Kidney epithelial cell (primary cell): ENCODE measurements around the gene ROR2. TPM values are rescaled to one million over a fixed set of nuclear protein-coding genes. Genes with fewer than 3 reads are reported as not detected.
A peak's percentile ranks its signal among the peaks of the same experiment; 100 is the strongest.

Experiments used
- DNase-seq: peaks from one replicate; pipeline ENCODE4 v3.0.0-alpha.2; 2010; ENCODE audit warnings: low read depth
- H3K27me3 ChIP-seq: 2 replicates; pipeline ENCODE4 v1.6.0; 2011; ENCODE audit warnings: low read length; ENCODE audit not compliant: control insufficient read depth, insufficient read depth
- H3K36me3 ChIP-seq: 2 replicates; pipeline ENCODE4 v1.5.1; 2011; ENCODE audit warnings: low read length; ENCODE audit not compliant: control insufficient read depth, insufficient read depth
- H3K4me3 ChIP-seq: 2 replicates; pipeline ENCODE4 v1.5.1; 2011; ENCODE audit warnings: low read depth, mild to moderate bottlenecking, control low read depth, low read length
- total RNA-seq: library from RNA; depleted of rRNA; stranded (reverse); fragments of >200 nt; gene quantifications from 2 replicates; pipeline ENCODE4 v1.2.3, GENCODE V29; 2015
- TF ChIP-seq, protein P1 (sequence below): IDR thresholded peaks from 2 replicates; pipeline ENCODE4 v1.5.1; 2011; ENCODE audit warnings: mild to moderate bottlenecking, moderate library complexity, low read length, control low read depth, inconsistent platforms; ENCODE audit not compliant: insufficient read depth, poor library complexity, severe bottlenecking

The ROR2 gene
- total RNA-seq, 1 donor from 2014 or later = 1.2 TPM

DNA sequence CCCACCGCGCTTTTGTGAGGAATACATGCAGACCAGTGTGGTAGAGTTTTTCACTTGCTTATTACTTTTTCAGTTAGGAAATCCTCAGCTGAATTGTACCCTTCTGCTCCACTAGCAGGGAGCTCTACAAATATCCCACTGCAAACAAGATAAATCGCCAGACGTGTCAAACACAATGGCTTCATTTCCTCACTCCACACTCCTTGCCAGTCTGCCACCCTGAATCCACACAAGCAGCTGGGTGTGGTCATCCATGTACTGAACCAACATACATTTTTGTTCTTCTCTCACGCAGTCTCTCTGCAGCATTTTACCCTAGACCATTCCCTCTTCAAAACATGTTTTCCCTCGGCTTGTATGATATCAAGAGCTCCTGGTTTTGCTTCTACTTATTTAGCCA lies 3.7 kb upstream of the ROR2 start:
- H3K4me3 ChIP-seq = no peak overlapping the region
- H3K27me3 ChIP-seq = peaks cover 22% of the 10 kb centered on the region
- H3K36me3 ChIP-seq = no peaks in the 10 kb centered on the region
- DNase-seq = no peak
- TF ChIP-seq, protein P1, sequence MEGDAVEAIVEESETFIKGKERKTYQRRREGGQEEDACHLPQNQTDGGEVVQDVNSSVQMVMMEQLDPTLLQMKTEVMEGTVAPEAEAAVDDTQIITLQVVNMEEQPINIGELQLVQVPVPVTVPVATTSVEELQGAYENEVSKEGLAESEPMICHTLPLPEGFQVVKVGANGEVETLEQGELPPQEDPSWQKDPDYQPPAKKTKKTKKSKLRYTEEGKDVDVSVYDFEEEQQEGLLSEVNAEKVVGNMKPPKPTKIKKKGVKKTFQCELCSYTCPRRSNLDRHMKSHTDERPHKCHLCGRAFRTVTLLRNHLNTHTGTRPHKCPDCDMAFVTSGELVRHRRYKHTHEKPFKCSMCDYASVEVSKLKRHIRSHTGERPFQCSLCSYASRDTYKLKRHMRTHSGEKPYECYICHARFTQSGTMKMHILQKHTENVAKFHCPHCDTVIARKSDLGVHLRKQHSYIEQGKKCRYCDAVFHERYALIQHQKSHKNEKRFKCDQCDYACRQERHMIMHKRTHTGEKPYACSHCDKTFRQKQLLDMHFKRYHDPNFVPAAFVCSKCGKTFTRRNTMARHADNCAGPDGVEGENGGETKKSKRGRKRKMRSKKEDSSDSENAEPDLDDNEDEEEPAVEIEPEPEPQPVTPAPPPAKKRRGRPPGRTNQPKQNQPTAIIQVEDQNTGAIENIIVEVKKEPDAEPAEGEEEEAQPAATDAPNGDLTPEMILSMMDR = no peak

DNA sequence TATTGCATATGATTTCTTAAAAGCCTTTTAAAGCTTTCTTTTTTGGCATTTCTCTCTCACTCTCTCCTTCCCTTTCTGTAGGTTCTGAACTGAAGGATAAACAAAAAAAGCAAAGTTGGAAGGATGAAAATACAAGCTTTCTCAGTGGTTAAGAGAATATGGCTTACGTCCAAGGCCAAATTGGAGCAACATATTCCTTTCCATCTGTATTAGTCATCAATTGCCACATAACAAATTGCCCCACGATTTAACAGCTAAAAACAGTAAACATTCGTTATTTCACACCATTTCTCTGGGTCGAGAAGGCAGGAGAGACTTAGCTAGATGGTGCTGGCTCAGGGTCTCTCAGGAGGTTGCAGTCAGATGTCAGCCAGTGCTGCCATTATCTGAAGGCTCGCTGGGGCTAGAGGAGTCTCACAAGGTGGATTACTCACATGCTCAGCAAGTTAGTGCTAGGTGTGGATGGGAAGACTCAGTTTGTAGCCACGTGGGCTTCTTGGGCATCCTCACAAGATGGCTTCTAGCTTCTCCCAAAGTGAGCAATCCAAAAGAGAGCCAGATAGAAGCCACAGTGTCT lies 2.0 kb upstream of the ROR2 start:
- peaks cover 31% of the 10 kb centered on the region for H3K27me3 ChIP-seq
- TF ChIP-seq, protein P1 = no peak
- H3K36me3 ChIP-seq = no peaks in the 10 kb centered on the region
- DNase-seq = no peak
- no peak overlapping the region for H3K4me3 ChIP-seq

DNA sequence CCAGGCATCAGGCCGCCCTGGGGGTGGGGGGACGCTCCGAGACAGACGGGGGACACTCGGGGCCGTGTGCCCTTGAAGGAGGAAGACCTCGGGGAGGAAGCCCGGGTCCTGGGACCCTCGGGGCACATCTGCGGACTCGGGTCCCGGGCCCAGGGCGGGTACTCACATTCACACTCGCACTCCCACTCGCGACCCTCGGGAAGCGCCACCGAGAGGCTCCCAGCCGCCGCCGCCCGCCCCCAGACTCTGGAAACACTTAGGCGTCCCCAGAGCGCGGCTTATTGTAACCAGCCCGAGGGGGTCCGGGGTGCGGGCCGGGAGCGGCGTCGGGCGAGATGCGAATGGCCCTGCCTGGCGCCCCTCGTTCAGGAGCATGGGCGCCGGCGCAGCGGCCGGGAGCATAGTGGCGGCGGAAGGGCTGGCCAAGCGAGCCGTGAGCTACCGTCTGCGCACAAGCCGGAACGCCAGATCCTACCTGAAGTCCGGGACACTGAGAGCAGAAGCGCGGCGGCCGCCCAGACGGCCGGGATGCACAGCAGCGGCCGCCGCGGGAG lies 559 bp downstream of the ROR2 start:
- DNase-seq = no peak
- peak overlapping the region; percentile 42 for H3K4me3 ChIP-seq
- TF ChIP-seq, protein P1 = no peak
- H3K27me3 ChIP-seq = peaks cover 33% of the 10 kb centered on the region
- H3K36me3 ChIP-seq = no peaks in the 10 kb centered on the region

DNA sequence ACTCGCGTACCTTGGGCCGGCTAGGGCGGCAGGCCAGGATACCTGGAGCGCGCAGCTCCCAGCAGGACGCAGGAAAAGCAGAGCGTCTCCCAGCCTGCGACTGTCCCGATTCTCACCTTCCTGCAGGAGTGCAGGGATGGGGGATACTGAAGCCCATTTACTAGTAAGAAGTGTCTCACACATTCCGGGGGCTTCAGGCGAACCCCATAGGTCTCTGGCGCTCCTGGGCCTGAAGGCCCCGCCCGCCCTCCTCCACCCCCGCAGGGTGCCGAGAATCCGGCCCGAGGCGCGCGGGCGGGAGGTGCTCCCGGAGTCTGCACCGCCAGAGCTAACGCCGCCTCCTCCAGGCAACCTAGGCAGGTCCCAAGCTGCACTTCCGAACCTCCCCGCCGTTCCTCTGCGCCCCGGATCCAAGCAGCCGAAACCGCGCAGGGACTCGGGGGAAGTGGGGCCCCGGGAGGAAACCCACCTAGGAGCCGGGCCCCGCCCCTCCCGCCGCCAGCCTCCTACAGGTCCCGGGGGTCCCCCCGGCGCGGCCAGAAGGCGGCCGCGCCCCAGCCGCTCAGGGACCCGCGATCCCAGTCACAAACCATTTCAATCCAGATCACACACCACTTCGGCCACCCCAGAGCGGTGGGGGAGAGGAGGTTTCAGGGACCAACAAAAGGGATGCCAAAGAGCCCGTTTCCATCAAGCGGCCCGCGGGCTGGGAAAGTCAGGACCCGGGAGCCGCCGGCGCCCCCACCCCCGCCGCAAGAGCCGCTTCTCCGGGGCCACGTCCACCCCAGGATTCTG lies 1.2 kb downstream of the ROR2 start:
- H3K27me3 ChIP-seq = peaks cover 33% of the 10 kb centered on the region
- no peak for DNase-seq

DNA sequence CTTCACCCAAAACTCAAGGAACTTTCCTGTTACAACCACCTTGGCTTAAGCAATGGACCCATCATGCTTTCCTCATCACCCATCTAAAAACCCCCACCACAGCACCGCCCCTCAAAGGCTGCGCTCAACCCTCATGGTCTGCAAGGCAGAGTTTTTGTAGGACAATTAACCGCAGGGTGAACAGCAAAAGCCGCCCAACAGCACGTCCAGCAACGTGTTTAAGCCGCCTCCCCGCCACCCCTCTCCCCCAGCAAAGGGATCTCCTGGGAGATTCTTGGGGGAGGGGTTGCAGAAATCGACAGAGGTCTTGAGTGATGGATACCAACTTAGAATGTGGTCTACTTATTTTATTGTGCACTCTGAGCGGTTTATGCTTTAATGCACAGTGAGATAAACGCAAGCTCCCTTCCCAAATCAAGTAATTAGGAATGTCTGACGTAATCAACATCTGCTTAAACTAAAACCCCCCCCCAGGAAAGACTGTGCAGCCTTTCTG lies 1.9 kb downstream of the ROR2 start:
- TF ChIP-seq, protein P1 = no peak
- no peak for DNase-seq
- Histone ChIP-seq H3K36me3 (no peaks in the 10 kb centered on the region), H3K27me3 (peaks cover 33% of the 10 kb centered on the region), H3K4me3 (peak overlapping the region; percentile 42)

More for the DNA sequence above, 1.2 kb downstream of the ROR2 start:
- Histone ChIP-seq H3K36me3 (no peaks in the 10 kb centered on the region), H3K4me3 (peak overlapping the region; percentile 42)
- TF ChIP-seq, protein P1 = peak; percentile 24
